ENCODE measurements around the gene SYCP2.
"Not testable (repeated sequence)": the region's sequence is repeated elsewhere in the genome, so short reads cannot be mapped to it uniquely, and the experiment has no call there.

Gene SYCP2

GRCh38 chr20:59962155-59962554 lies 28.7 kb upstream of the SYCP2 start:
- H3K27ac ChIP-seq, result no peak overlapping the region
- TF ChIP-seq CTCF (IDR thresholded peaks at IDR 0.05) (no peak), ZFX (IDR thresholded peaks at IDR 0.05; ENCODE audit: borderline replicate concordance) (no peak)

- TF ChIP-seq ZFX (IDR thresholded peaks at IDR 0.05; ENCODE audit: borderline replicate concordance) (no peak), CTCF (IDR thresholded peaks at IDR 0.05) (no peak)
- H3K27ac ChIP-seq, result no peak overlapping the region
Measured at GRCh38 chr20:59961423-59961822, 28.0 kb upstream of the SYCP2 start.

- no peak overlapping the region for H3K27ac ChIP-seq
- TF ChIP-seq ZFX (IDR thresholded peaks at IDR 0.05; ENCODE audit: borderline replicate concordance), result no peak
- no peak for TF ChIP-seq CTCF (IDR thresholded peaks at IDR 0.05)
Measured at GRCh38 chr20:59958626-59959025, 25.2 kb upstream of the SYCP2 start.

GRCh38 chr20:59958123-59958522 lies 24.7 kb upstream of the SYCP2 start, which contains the start of gene CDH26:
TSS of gene CDH26 (plus strand) at chr20:59958423. CDS start at chr20:59958727, 304 bp downstream.
- TF ChIP-seq ZFX (IDR thresholded peaks at IDR 0.05; ENCODE audit: borderline replicate concordance) (no peak), CTCF (IDR thresholded peaks at IDR 0.05) (no peak)

GRCh38 chr20:59957568-59957967 lies 24.1 kb upstream of the SYCP2 start:
- not testable (repeated sequence) for H3K27ac ChIP-seq

More at GRCh38 chr20:59958123-59958522, 24.7 kb upstream of the SYCP2 start, which contains the start of gene CDH26:
- no peak within 1 kb of the TSS for H3K27ac ChIP-seq

- peak; percentile 80 for TF ChIP-seq CTCF (IDR thresholded peaks at IDR 0.05)
- TF ChIP-seq ZFX (IDR thresholded peaks at IDR 0.05; ENCODE audit: borderline replicate concordance), result no peak
- H3K27ac ChIP-seq, result no peak overlapping the region
Measured at GRCh38 chr20:59955131-59955796, 21.8 kb upstream of the SYCP2 start.

- no peak overlapping the region for H3K27ac ChIP-seq
- TF ChIP-seq ZFX (IDR thresholded peaks at IDR 0.05; ENCODE audit: borderline replicate concordance), result no peak
- no peak for TF ChIP-seq CTCF (IDR thresholded peaks at IDR 0.05)
Measured at GRCh38 chr20:59954718-59955117, 21.3 kb upstream of the SYCP2 start.

GRCh38 chr20:59949911-59950310 lies 16.5 kb upstream of the SYCP2 start:
- TF ChIP-seq ZFX (IDR thresholded peaks at IDR 0.05; ENCODE audit: borderline replicate concordance) (no peak), CTCF (IDR thresholded peaks at IDR 0.05) (no peak)
- no peak overlapping the region for H3K27ac ChIP-seq

Data from 22Rv1 (cell line).